K562 (cell line): ENCODE measurements around the gene AGPAT3. TPM values are rescaled to one million over a fixed set of nuclear protein-coding genes. Genes with fewer than 3 reads are reported as not detected.

Experiments used
- BACH1 ChIP-seq: fragments of 200-800 bp; sonication (Bioruptor generic); IDR thresholded peaks from 2 replicates; pipeline ENCODE4 v1.6.1; 2016; ENCODE audit warnings: missing genetic modification characterization, missing compliant biosample characterization
- CEBPG ChIP-seq, 3 experiments: fragments of 200-800 bp in 1 of 3; sonication (Bioruptor generic) in 1 of 3; sonication (generic) in 1 of 3; formaldehyde crosslinking in 1 of 3; IDR thresholded peaks in 2 of 3; conservative IDR thresholded peaks in 1 of 3; 2 replicates each; pipeline versions ENCODE4 v1.6.1 to v1.8.0; 2016 to 2022; ENCODE audit warnings: missing compliant biosample characterization in 2 of 3, missing genetic modification characterization in 2 of 3, mild to moderate bottlenecking in 1 of 3, missing genetic modification reagents in 1 of 3
- CUX1 ChIP-seq: fragments of 200-800 bp; sonication (Bioruptor generic); IDR thresholded peaks from 2 replicates; pipeline ENCODE4 v1.6.1; 2016; ENCODE audit warnings: missing genetic modification characterization, missing compliant biosample characterization
- DNMT1 ChIP-seq: fragments of 450-650 bp; IDR thresholded peaks from 2 replicates; pipeline ENCODE4 v1.6.1; 2016; ENCODE audit warnings: antibody characterized with exemption, mild to moderate bottlenecking
- ELF4 ChIP-seq: fragments of 450-650 bp; formaldehyde crosslinking; IDR thresholded peaks from 2 replicates; pipeline ENCODE4 v1.4.0; 2022; ENCODE audit warnings: missing genetic modification characterization
- GTF2F1 ChIP-seq: IDR thresholded peaks from 2 replicates; pipeline ENCODE4 v1.6.1; 2011; ENCODE audit warnings: low read depth, low read length, improper control_type of control experiment
- HDAC8 ChIP-seq: fragments of 450-650 bp; IDR thresholded peaks from 2 replicates; pipeline ENCODE4 v1.6.1; 2016; ENCODE audit warnings: mild to moderate bottlenecking, missing genetic modification characterization, moderate library complexity, missing compliant biosample characterization
- HLTF ChIP-seq: fragments of 450-650 bp; IDR thresholded peaks from 2 replicates; pipeline ENCODE4 v1.6.1; 2016
- L3MBTL2 ChIP-seq: fragments of 450-650 bp; IDR thresholded peaks from 2 replicates; pipeline ENCODE4 v1.6.1; 2016; ENCODE audit warnings: mild to moderate bottlenecking, moderate library complexity
- MLLT1 ChIP-seq, 2 experiments: fragments of 450-650 bp; IDR thresholded peaks; 2 replicates each; pipeline ENCODE4 v1.6.1; 2016
- NKRF ChIP-seq: fragments of 450-650 bp; IDR thresholded peaks from 2 replicates; pipeline ENCODE4 v1.6.1; 2016; ENCODE audit warnings: borderline replicate concordance
- PCBP2 ChIP-seq: fragments of 200-400 bp; formaldehyde crosslinking; IDR thresholded peaks from 2 replicates; pipeline ENCODE4 v1.6.1; 2018; ENCODE audit warnings: low read length, low read depth, mild to moderate bottlenecking, moderate library complexity; ENCODE audit not compliant: poor library complexity, severe bottlenecking
- SAFB ChIP-seq: fragments of 200-400 bp; formaldehyde crosslinking; IDR thresholded peaks from 2 replicates; pipeline ENCODE4 v1.6.1; 2017; ENCODE audit warnings: low read depth, low read length, borderline replicate concordance
- SIN3A ChIP-seq, 2 experiments: fragments of 150-350 bp in 1 of 2; IDR thresholded peaks; 2 replicates each; pipeline ENCODE4 v1.6.1; 2011 to 2016; ENCODE audit warnings: borderline replicate concordance in 2 of 2, low read depth in 2 of 2, low read length in 2 of 2, mild to moderate bottlenecking in 2 of 2, moderate library complexity in 2 of 2; ENCODE audit not compliant: control insufficient read depth in 1 of 2
- TAF1 ChIP-seq: IDR thresholded peaks from 2 replicates; pipeline ENCODE4 v1.6.1; 2011; ENCODE audit warnings: mild to moderate bottlenecking, low read length, moderate library complexity; ENCODE audit not compliant: insufficient read depth, control insufficient read depth, severe bottlenecking; ENCODE audit errors: extremely low read depth
- TCF3 ChIP-seq: sonication (generic); formaldehyde crosslinking; IDR thresholded peaks from 2 replicates; pipeline ENCODE4 v1.4.0; 2020; ENCODE audit warnings: mild to moderate bottlenecking, missing genetic modification reagents
- ZBTB8A ChIP-seq: fragments of 450-650 bp; IDR thresholded peaks from 2 replicates; pipeline ENCODE4 v1.6.1; 2018; ENCODE audit warnings: mild to moderate bottlenecking, moderate library complexity; ENCODE audit not compliant: partially characterized antibody
- ZKSCAN3 ChIP-seq: fragments of 250-450 bp; sonication (Bioruptor Pico); IDR thresholded peaks from 2 replicates; pipeline ENCODE4 v1.4.0; 2020
- ZNF184 ChIP-seq: sonication (generic); formaldehyde crosslinking; IDR thresholded peaks from 2 replicates; pipeline ENCODE4 v1.5.0; 2020; ENCODE audit warnings: missing genetic modification reagents
- ZNF3 ChIP-seq: fragments of 250-450 bp; sonication (Bioruptor Pico); IDR thresholded peaks from 2 replicates; pipeline ENCODE4 v1.5.0; 2021; ENCODE audit warnings: mild to moderate bottlenecking, moderate library complexity
- ZNF695 ChIP-seq: fragments of 450-650 bp; formaldehyde crosslinking; IDR thresholded peaks from 2 replicates; pipeline ENCODE4 v1.4.0; 2020; ENCODE audit warnings: mild to moderate bottlenecking, moderate library complexity
- polyA plus RNA-seq, 8 experiments: library from polyadenylated mRNA; depleted of rRNA in 4 of 8; stranded (reverse) in 5 of 8; unstranded in 3 of 8; fragments of >200 nt; fragmentation: Nextera tagmentation in 2 of 8; fragmentation: Illumina TruSeq in 1 of 8; extraction: Ambion mirVana in 2 of 8; extraction: Trizol in 1 of 8; gene quantifications; 2 replicates each; pipeline versions ENCODE4 v1.2.1 to v1.2.3, GENCODE V29; 2011 to 2014; ENCODE audit warnings: inconsistent platforms in 1 of 8, missing spikeins in 1 of 8
- total RNA-seq, 7 experiments: library from RNA; depleted of rRNA in 6 of 7; stranded (reverse); fragments of >200 nt in 6 of 7; fragmentation: Illumina TruSeq in 2 of 7; extraction: Trizol in 2 of 7; gene quantifications; 2 replicates each; pipeline versions ENCODE4 v1.2.1 to v1.2.3, GENCODE V29; 2011 to 2021; ENCODE audit warnings: low replicate concordance in 1 of 7

The AGPAT3 gene
- total and polyA plus RNA-seq, 9 of the 15 experiments (the other 6 are each of a cell fraction or from before 2014, with no cell fraction given): 1.5 to 88.4 (median 35.7) TPM

- TF ChIP-seq CUX1 (CRISPR knock-in tag) (0 out of 2 replicates have a peak, but pooled peaks have one; percentile 44), ZBTB8A (no peak), ELF4 (CRISPR knock-in tag) (no peak), DNMT1 (no peak), NKRF (no peak), TAF1 (peak; percentile 17), ZNF184 (CRISPR knock-in tag) (no peak), CEBPG (CRISPR knock-in tag; IDR thresholded peaks at IDR 0.05) (no peak), CEBPG (tag; conservative IDR thresholded peaks at IDR 0.05 in 1 of 2, IDR thresholded peaks at IDR 0.05 in 1 of 2) (no peak), HDAC8 (tag) (no peak), SAFB (no peak), BACH1 (tag) (no peak), ZNF695 (CRISPR knock-in tag) (no peak), ZNF3 (no peak), TCF3 (no peak), MLLT1 (IDR thresholded peaks at IDR 0.05) (0 out of 4 replicates have a peak, but pooled peaks of 1 of the 2 experiments have one; percentile 23), SIN3A (IDR thresholded peaks at IDR 0.05; ENCODE audit: borderline replicate concordance in 2 of 2, control insufficient read depth in 1 of 2, low read depth in 2 of 2, low read length in 2 of 2) (0 out of 4 replicates have a peak, but pooled peaks of 1 of the 2 experiments have one; percentile 6), ZKSCAN3 (CRISPR knock-in tag) (no peak), PCBP2 (no peak), HLTF (0 out of 2 replicates have a peak, but pooled peaks have one; percentile 45), L3MBTL2 (no peak), GTF2F1 (0 out of 2 replicates have a peak, but pooled peaks have one; percentile 16)
These were observed 1.2 kb downstream of the AGPAT3 start (continued) for GRCh38 chr21:43866260-43866629.
